Loucy (cell line): ENCODE results near the gene MICAL3.

Experiments used
- H2AFZ ChIP-seq: fragments of 200-600 bp; sonication (generic); 2 replicates; pipeline ENCODE4 v1.6.0; 2016; ENCODE audit warnings: antibody characterized with exemption, mild to moderate bottlenecking, low read length, moderate library complexity
- H3F3A ChIP-seq: fragments of 200-600 bp; 2 replicates; pipeline ENCODE4 v1.6.0; 2016; ENCODE audit warnings: antibody characterized with exemption, low read depth, mild to moderate bottlenecking
- H3K27me3 ChIP-seq: fragments of 200-600 bp; sonication (generic); 2 replicates; pipeline ENCODE4 v1.6.1; 2014; ENCODE audit warnings: low read length, mild to moderate bottlenecking; ENCODE audit not compliant: insufficient read depth, poor library complexity, severe bottlenecking
- H3K36me3 ChIP-seq: fragments of 200-600 bp; sonication (generic); 2 replicates; pipeline ENCODE4 v1.6.1; 2016; ENCODE audit warnings: low read length; ENCODE audit not compliant: insufficient read depth
- H3K4me1 ChIP-seq: fragments of 200-600 bp; sonication (generic); 2 replicates; pipeline ENCODE4 v1.5.1; 2014; ENCODE audit warnings: low read length, mild to moderate bottlenecking; ENCODE audit not compliant: insufficient read depth, poor library complexity, severe bottlenecking
- H3K4me2 ChIP-seq: fragments of 200-600 bp; sonication (generic); 2 replicates; pipeline ENCODE4 v1.6.0; 2014; ENCODE audit warnings: antibody characterized with exemption, low read length, low read depth, mild to moderate bottlenecking; ENCODE audit not compliant: poor library complexity, severe bottlenecking
- H3K4me3 ChIP-seq: fragments of 200-600 bp; sonication (generic); 2 replicates; pipeline ENCODE4 v1.5.1; 2014; ENCODE audit warnings: low read length, mild to moderate bottlenecking, mixed read lengths; ENCODE audit not compliant: poor library complexity, severe bottlenecking
- H3K79me2 ChIP-seq: fragments of 200-600 bp; sonication (generic); 2 replicates; pipeline ENCODE4 v1.6.1; 2014; ENCODE audit warnings: low read length; ENCODE audit not compliant: insufficient read depth
- H3K9ac ChIP-seq: fragments of 200-600 bp; sonication (generic); 2 replicates; pipeline ENCODE4 v1.6.0; 2014; ENCODE audit warnings: mild to moderate bottlenecking, low read depth, low read length, moderate library complexity; ENCODE audit not compliant: poor library complexity, severe bottlenecking
- H3K9me2 ChIP-seq: fragments of 200-600 bp; sonication (generic); replicated peaks from 2 replicates; pipeline ENCODE4 v1.6.1; 2016; ENCODE audit warnings: low read depth, low read length, mixed read lengths
- H3K9me3 ChIP-seq: fragments of 200-600 bp; sonication (generic); 2 replicates; pipeline ENCODE4 v1.6.1; 2014; ENCODE audit warnings: mild to moderate bottlenecking, antibody characterized with exemption, low read length, low read depth; ENCODE audit not compliant: insufficient read depth
- H4K20me1 ChIP-seq: fragments of 200-600 bp; sonication (generic); 2 replicates; pipeline ENCODE4 v1.6.0; 2014; ENCODE audit warnings: antibody characterized with exemption, low read length, mild to moderate bottlenecking; ENCODE audit not compliant: insufficient read depth, poor library complexity, severe bottlenecking
- CTCF ChIP-seq: fragments of 200-600 bp; sonication (generic); conservative IDR thresholded peaks from 2 replicates; pipeline ENCODE4 v1.5.1; 2014; ENCODE audit warnings: mild to moderate bottlenecking, antibody characterized with exemption, low read length
- EZH2phosphoT487 ChIP-seq: fragments of 200-600 bp; IDR thresholded peaks from 2 replicates; pipeline ENCODE4 v1.6.1; 2018; ENCODE audit warnings: antibody characterized with exemption, mild to moderate bottlenecking, moderate library complexity, borderline replicate concordance

MICAL3 gene

DNA sequence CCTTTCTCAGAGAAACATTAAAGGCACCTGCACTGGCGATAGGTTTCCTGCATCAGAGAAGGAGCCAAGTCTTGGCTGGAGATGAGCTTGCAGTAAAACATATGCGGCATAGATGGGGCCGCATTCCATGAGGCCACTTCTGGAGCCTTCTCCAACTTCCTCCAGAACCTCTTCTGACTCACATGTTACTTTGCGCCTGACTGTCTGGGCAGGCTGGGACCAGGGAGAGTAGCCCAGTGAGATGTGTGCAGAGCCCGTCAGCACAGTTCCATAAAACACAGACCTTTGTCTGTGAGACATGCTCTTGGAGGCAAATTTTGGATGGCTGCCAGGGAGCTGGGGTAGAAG, 194.7 kb downstream of the MICAL3 start:
- H3K4me3 ChIP-seq, result no peak overlapping the region
- H4K20me1 ChIP-seq, result no peaks in the 10 kb centered on the region
- no peaks in the 10 kb centered on the region for H3K27me3 ChIP-seq
- no peaks in the 10 kb centered on the region for H3K79me2 ChIP-seq
- H3K4me1 ChIP-seq, result no peaks in the 10 kb centered on the region
- no peak overlapping the region for H3K9ac ChIP-seq
- H3K36me3 ChIP-seq, result peaks cover 26% of the 10 kb centered on the region; the same call in 1 of the 2 replicates
- H3K9me3 ChIP-seq, result no peaks in the 10 kb centered on the region
- no peak overlapping the region for H3K4me2 ChIP-seq
- no peak for TF ChIP-seq EZH2phosphoT487
- TF ChIP-seq CTCF, result no peak
- no peaks in the 10 kb centered on the region for H3F3A ChIP-seq
- H3K9me2 ChIP-seq, result no peaks in the 10 kb centered on the region
- H2AFZ ChIP-seq, result no peak overlapping the region

DNA sequence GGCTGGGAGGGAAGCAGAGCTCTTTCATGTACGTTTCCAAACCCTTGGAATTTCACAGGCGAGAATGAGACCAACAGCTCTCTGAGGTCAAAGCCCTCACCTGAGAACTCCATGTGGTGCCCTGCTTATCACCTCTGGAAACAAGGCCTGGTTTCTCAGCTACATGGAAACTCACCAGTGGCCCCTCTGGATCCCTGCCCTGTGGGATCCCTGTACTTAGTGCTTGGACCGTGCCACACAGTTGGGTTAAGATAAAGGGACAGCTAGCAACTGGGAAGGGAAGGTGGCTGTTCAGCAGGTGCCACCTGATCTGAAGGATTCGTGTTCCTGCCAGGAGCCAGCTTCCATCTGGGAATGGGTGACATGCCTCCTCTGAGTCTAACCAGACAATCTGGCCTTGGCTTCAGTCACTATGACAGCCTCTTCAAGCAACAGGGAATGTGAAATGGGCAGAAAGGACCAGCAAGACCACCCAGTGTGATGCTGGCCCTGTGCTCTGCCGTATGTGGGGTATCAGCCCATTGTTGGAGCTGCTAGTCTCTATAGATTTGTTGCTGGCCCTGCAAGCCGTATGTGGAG, 195.8 kb downstream of the MICAL3 start:
- no peak overlapping the region for H3K9ac ChIP-seq
- H3K79me2 ChIP-seq, result no peaks in the 10 kb centered on the region
- H4K20me1 ChIP-seq, result no peaks in the 10 kb centered on the region
- H3F3A ChIP-seq, result no peaks in the 10 kb centered on the region
- H3K4me1 ChIP-seq, result no peaks in the 10 kb centered on the region
- TF ChIP-seq EZH2phosphoT487 (no peak), CTCF (no peak)
- H3K4me2 ChIP-seq, result no peak overlapping the region
- H3K9me3 ChIP-seq, result no peaks in the 10 kb centered on the region
- peaks cover 23% of the 10 kb centered on the region; the same call in 1 of the 2 replicates for H3K36me3 ChIP-seq
- H3K27me3 ChIP-seq, result no peaks in the 10 kb centered on the region
- no peaks in the 10 kb centered on the region for H3K9me2 ChIP-seq
- H3K4me3 ChIP-seq, result no peak overlapping the region
- H2AFZ ChIP-seq, result no peak overlapping the region

DNA sequence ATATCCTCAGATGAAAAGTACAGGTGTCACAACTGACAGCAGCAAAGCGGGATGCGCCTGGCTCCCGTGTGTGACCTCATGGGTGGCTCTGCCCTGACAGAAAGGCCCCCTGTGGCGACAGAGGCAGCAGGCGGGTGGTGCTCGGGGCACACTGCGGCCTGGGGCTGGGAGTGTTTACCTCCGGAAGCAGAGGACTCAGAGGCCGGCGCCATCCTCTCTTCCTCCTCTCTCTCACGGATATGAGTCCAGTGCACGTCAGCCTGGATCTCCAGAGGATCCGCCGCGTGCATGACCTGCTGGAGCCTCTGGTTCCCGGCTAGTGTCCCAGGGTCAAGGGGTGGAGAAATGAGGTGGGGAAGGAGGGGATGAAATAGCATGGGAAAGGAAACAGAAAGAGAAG, 196.9 kb downstream of the MICAL3 start:
- H3K9me2 ChIP-seq, result no peaks in the 10 kb centered on the region
- H3K27me3 ChIP-seq, result no peaks in the 10 kb centered on the region
- H3K4me1 ChIP-seq, result no peaks in the 10 kb centered on the region
- no peak overlapping the region for H3K4me2 ChIP-seq
- TF ChIP-seq CTCF (no peak), EZH2phosphoT487 (no peak)
- no peaks in the 10 kb centered on the region for H3K79me2 ChIP-seq
- no peak overlapping the region for H3K4me3 ChIP-seq
- H4K20me1 ChIP-seq, result no peaks in the 10 kb centered on the region
- peaks cover 21% of the 10 kb centered on the region; the same call in 1 of the 2 replicates for H3K36me3 ChIP-seq
- no peaks in the 10 kb centered on the region for H3F3A ChIP-seq
- no peaks in the 10 kb centered on the region for H3K9me3 ChIP-seq
- no peak overlapping the region for H2AFZ ChIP-seq
- no peak overlapping the region for H3K9ac ChIP-seq
